Peyer's patch (tissue), 4 donors: ENCODE measurements around the gene GNAZ. TPM values are rescaled to one million over a fixed set of nuclear protein-coding genes. Genes with fewer than 3 reads are reported as not detected.

Experiments
- DNase-seq, 3 donors: peaks; one replicate each; pipeline ENCODE4 v3.0.0-alpha.2; 2017 to 2019
- H3K27ac ChIP-seq, 4 donors: fragments of 200-600 bp; sonication (generic); one replicate each; pipeline ENCODE4 v1.5.1; 2016 to 2019
- H3K27me3 ChIP-seq, 2 donors: fragments of 200-600 bp; sonication (generic); one replicate each; pipeline ENCODE4 v1.5.1; 2019
- H3K36me3 ChIP-seq, 3 donors: fragments of 200-600 bp; sonication (generic); one replicate each; pipeline ENCODE4 v1.5.1; 2016 to 2019
- H3K4me1 ChIP-seq, 4 donors: fragments of 200-600 bp; sonication (generic); one replicate each; pipeline ENCODE4 v1.5.1; 2016 to 2019
- H3K4me3 ChIP-seq, 4 donors: fragments of 200-600 bp; sonication (generic); 1 replicate in 3 of 4; 2 replicates in 1 of 4; pipeline ENCODE4 v1.5.1; 2016 to 2019; ENCODE audit warnings: mild to moderate bottlenecking in 1 of 4
- H3K9me3 ChIP-seq, 4 donors: fragments of 200-600 bp; sonication (generic); one replicate each; pipeline ENCODE4 v1.5.1; 2016 to 2019; ENCODE audit warnings: mild to moderate bottlenecking in 1 of 4
- CTCF ChIP-seq, 6 experiments: fragments of 450-650 bp in 4 of 6; fragments of 200-600 bp in 2 of 6; sonication (generic) in 1 of 6; IDR thresholded peaks; one replicate each; pipeline ENCODE4 v1.5.1; 2017 to 2019; ENCODE audit warnings: antibody characterized with exemption in 6 of 6, mild to moderate bottlenecking in 3 of 6, moderate library complexity in 1 of 6
- POLR2A ChIP-seq, 2 donors: fragments of 450-650 bp; IDR thresholded peaks; one replicate each; pipeline ENCODE4 v1.5.1; 2017; ENCODE audit warnings: antibody characterized with exemption in 2 of 2, mild to moderate bottlenecking in 2 of 2, moderate library complexity in 2 of 2
- total RNA-seq, 4 donors: library from RNA; depleted of rRNA; stranded (reverse); fragments of >200 nt; gene quantifications; one replicate each; pipeline ENCODE4 v1.1.0, GENCODE V29; 2016

GNAZ gene
- total RNA-seq, 4 donors from 2014 or later, result 0.35 to 3.5 (median 1.9) TPM

DNA sequence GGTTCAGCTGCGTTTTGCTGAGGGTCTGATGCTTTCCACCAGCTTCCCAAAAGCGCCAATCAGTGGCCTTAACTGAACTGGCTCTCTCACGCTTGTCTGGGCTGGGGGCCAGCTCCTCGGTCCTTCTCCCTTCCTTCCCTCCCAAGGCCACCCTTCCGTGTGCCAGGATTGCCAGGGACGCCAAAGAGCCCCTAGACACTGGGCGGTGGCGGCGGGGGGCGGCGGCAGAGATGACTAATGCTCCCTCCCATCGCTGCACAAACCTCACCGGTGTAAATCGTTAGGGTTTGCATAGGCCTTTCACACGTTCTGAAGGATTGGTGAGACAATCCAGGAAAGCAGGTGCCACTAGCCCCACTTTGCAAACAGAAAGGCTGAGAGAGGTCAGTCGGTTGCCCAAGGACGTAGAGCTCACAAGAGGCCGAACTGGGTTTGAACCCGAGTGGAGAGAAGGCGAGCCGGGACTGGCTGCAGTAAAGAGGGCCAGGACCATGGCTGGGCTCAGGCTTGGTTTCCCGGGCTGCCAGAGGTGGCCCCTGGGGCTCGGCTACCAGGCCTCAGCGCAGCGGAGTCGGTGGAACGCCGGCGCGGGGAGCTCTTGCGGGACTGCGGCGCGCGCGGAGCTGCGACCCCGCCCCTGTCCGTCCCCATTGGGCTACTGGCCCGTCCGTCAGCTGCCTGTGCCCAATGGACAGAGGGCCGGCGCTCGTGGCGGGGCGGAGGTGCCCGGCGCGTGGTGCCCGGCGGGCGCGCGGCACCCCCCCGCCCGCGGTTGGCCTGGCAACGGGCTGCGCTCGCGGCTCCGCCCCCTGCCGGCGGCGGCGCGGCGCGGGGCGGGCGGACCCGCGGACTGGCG, 589 bp upstream of the GNAZ start:
- H3K9me3 ChIP-seq, result no peaks in the 10 kb centered on the region
- peak overlapping the region in 1 of 4 donors; percentile 49 for H3K27ac ChIP-seq
- peak overlapping the region; percentile 33 to 78 (median 58) for H3K4me3 ChIP-seq
- TF ChIP-seq CTCF (IDR thresholded peaks at IDR 0.05) (no peak), POLR2A (IDR thresholded peaks at IDR 0.05) (no peak)
- peak; percentile 84 to 96 (median 92) for DNase-seq
- H3K4me1 ChIP-seq, result peaks cover 4 to 16% (median 6%) of the 10 kb centered on the region in 4 donors
- no peaks in the 10 kb centered on the region for H3K36me3 ChIP-seq
- H3K27me3 ChIP-seq, result no peaks in the 10 kb centered on the region

DNA sequence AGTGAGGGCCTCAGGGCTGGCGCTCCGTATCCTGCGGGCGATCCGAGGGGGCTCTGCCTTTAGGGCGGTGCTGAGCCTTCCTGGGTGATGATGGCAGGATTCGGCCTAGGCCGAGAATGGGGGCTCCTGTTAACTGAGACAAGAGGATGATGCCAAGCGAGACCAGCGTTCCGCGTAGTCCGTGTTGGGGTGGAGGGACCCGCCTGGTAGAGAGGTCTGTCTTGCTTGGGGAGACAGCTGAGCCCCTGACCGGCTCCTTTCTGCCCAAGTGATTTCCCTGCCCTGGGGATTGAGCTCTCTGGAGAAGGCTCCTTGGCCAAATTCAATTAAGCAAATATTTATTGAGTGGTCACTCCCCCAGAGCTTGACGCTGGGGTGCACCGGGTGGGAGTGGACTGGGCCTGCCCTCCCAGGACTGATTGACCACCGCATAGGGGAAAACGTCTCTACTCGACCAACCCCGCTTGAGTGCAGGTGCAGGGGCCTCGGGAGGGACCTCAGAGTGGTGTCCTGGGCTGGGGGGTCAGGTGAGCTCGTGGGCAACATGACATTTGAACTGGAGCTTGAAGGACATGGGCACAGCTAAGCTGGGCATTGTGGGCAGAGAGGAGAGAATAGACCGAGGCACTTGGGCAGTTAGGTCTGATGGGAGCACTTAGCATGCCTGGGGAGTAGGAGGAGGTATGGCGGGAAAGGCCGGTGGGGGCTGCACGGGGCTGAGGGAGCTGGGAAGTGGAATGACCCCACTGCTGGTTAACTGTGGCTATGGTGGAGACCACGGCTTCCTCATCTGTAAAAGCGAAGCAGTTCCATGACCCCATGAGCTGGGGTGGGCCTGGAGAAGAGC, 1.1 kb downstream of the GNAZ start:
- peak in 2 of 3 donors; percentile 43 for DNase-seq
- Histone ChIP-seq H3K4me3 (peak overlapping the region in 2 of 4 donors; percentile 71 to 78), H3K9me3 (no peaks in the 10 kb centered on the region), H3K4me1 (peaks cover 4 to 16% (median 6%) of the 10 kb centered on the region in 4 donors), H3K36me3 (no peaks in the 10 kb centered on the region), H3K27ac (peak overlapping the region in 1 of 4 donors; percentile 58), H3K27me3 (no peaks in the 10 kb centered on the region)
- TF ChIP-seq POLR2A (IDR thresholded peaks at IDR 0.05) (no peak), CTCF (IDR thresholded peaks at IDR 0.05) (no peak)

GRCh38 chr22:23072077-23072910, 2.0 kb downstream of the GNAZ start:
- DNase-seq, result peak in 1 of 3 donors; percentile 21
- Histone ChIP-seq H3K36me3 (no peaks in the 10 kb centered on the region), H3K27ac (no peak overlapping the region), H3K27me3 (no peaks in the 10 kb centered on the region), H3K4me1 (peaks cover 4 to 16% (median 6%) of the 10 kb centered on the region in 4 donors), H3K4me3 (no peak overlapping the region), H3K9me3 (no peaks in the 10 kb centered on the region)
- no peak for TF ChIP-seq CTCF (IDR thresholded peaks at IDR 0.05)
- no peak for TF ChIP-seq POLR2A (IDR thresholded peaks at IDR 0.05)

DNA sequence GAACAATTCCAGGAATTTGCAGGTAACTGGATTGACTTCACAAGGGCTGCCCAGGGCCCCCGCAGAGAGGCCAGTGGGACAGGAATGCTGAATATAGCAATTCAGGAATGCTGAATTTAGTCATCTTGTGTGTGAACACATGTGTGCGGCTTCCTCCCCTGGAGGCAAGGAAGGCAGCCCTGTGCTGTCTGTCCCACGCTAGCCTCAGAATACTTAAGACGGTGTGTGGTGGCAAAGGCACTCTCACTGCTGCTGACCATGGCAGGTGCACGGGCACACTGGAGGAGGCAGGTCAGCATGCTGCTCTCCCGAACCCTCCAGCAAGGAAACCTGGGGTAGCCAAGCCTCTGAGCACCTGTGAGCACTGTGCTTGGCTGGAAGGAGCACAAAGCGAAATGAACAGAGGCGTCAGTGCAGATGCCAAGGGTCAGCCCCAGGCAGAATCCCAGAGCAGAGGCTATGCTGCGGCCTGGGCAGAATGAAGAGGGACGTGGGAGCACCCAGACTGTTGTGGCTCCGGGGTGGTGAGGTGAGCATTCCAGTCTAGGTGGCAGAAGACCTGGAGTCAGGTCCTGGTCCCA, 2.7 kb downstream of the GNAZ start:
- H3K27ac ChIP-seq, result no peak overlapping the region

More for the DNA sequence above, 2.7 kb downstream of the GNAZ start:
- no peaks in the 10 kb centered on the region for H3K27me3 ChIP-seq
- TF ChIP-seq POLR2A (IDR thresholded peaks at IDR 0.05) (no peak), CTCF (IDR thresholded peaks at IDR 0.05) (no peak)
- H3K9me3 ChIP-seq, result no peaks in the 10 kb centered on the region
- H3K4me1 ChIP-seq, result peaks cover 4 to 16% (median 6%) of the 10 kb centered on the region in 4 donors
- H3K36me3 ChIP-seq, result no peaks in the 10 kb centered on the region
- no peak overlapping the region for H3K4me3 ChIP-seq
- peak in 1 of 3 donors; percentile 26 for DNase-seq
